Cardiac muscle cell (in vitro differentiated cells and primary cell): ENCODE data around the gene KLF9. TPM values are rescaled to one million over a fixed set of nuclear protein-coding genes. Genes with fewer than 3 reads are reported as not detected.

Experiments used
- DNase-seq, 2 donors: peaks; one replicate each; pipeline versions ENCODE4 v3.0.0 to v3.0.0-alpha.2; 2010 to 2017; ENCODE audit warnings: low read depth in 1 of 2, low spot score in 1 of 2
- H3K27ac ChIP-seq: fragments of 200-600 bp; sonication (generic); 2 replicates; pipeline ENCODE4 v1.5.1; 2016
- H3K27me3 ChIP-seq: fragments of 200-600 bp; sonication (generic); 2 replicates; pipeline ENCODE4 v1.6.0; 2016; ENCODE audit warnings: control low read depth
- H3K36me3 ChIP-seq: fragments of 200-600 bp; sonication (generic); 2 replicates; pipeline ENCODE4 v1.5.1; 2016; ENCODE audit warnings: control low read depth
- H3K4me1 ChIP-seq: fragments of 200-600 bp; sonication (generic); 2 replicates; pipeline ENCODE4 v1.8.1; 2017; ENCODE audit warnings: low read depth, mild to moderate bottlenecking, mixed run types
- H3K4me3 ChIP-seq: fragments of 200-600 bp; sonication (generic); 2 replicates; pipeline ENCODE4 v1.5.1; 2016; ENCODE audit warnings: mild to moderate bottlenecking
- H3K9me3 ChIP-seq: fragments of 200-600 bp; sonication (generic); 2 replicates; pipeline ENCODE4 v1.5.1; 2017; ENCODE audit warnings: low read depth, mild to moderate bottlenecking, control low read depth
- polyA plus RNA-seq: library from polyadenylated mRNA; unstranded; fragments of >200 nt; fragmentation: Nextera tagmentation; extraction: Ambion mirVana; gene quantifications from 2 replicates; pipeline ENCODE4 v1.2.1, GENCODE V29; 2016
- total RNA-seq: library from RNA; depleted of rRNA; stranded (reverse); fragments of >200 nt; gene quantifications from 2 replicates; pipeline ENCODE4 v1.2.3, GENCODE V29; 2016
- TF ChIP-seq, protein P1 (sequence below): IDR thresholded peaks from 2 replicates; pipeline ENCODE4 v1.5.1; 2012; ENCODE audit warnings: low read depth, mild to moderate bottlenecking, low read length

KLF9 gene
- total and polyA plus RNA-seq, 2 experiments from 2014 or later = 0.30 TPM; not detected in 1

DNA sequence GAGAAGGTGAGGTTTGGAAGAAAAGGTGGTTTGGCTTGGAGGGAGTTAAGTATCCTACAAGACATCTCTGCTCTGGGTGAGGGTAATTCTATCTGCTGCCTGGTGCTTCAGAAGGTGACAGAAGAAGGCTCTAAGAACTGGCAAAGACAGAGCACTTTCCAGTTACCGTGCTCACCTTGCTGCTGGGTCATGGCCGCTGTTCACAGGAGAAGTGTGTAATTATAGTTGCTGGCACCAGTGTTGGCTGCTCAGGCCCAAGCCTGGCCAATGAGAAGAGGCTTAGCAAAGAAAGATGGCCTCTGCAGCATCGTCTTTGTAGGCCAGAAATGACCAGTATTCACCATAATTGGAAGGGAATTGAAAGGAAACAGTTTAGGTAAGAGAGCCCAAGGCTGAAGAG is 37.9 kb upstream of the KLF9 start:
- Histone ChIP-seq H3K27me3 (no peaks in the 10 kb centered on the region), H3K4me1 (no peaks in the 10 kb centered on the region), H3K4me3 (no peak overlapping the region), H3K9me3 (no peaks in the 10 kb centered on the region), H3K27ac (no peak overlapping the region), H3K36me3 (no peaks in the 10 kb centered on the region)
- no peak for DNase-seq
- TF ChIP-seq, protein P1, sequence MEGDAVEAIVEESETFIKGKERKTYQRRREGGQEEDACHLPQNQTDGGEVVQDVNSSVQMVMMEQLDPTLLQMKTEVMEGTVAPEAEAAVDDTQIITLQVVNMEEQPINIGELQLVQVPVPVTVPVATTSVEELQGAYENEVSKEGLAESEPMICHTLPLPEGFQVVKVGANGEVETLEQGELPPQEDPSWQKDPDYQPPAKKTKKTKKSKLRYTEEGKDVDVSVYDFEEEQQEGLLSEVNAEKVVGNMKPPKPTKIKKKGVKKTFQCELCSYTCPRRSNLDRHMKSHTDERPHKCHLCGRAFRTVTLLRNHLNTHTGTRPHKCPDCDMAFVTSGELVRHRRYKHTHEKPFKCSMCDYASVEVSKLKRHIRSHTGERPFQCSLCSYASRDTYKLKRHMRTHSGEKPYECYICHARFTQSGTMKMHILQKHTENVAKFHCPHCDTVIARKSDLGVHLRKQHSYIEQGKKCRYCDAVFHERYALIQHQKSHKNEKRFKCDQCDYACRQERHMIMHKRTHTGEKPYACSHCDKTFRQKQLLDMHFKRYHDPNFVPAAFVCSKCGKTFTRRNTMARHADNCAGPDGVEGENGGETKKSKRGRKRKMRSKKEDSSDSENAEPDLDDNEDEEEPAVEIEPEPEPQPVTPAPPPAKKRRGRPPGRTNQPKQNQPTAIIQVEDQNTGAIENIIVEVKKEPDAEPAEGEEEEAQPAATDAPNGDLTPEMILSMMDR = no peak

- TF ChIP-seq, protein P1 = no peak
- H3K9me3 ChIP-seq = no peaks in the 10 kb centered on the region
These were observed 37.3 kb upstream of the KLF9 start for GRCh38 chr9:70451765-70452164.

DNA sequence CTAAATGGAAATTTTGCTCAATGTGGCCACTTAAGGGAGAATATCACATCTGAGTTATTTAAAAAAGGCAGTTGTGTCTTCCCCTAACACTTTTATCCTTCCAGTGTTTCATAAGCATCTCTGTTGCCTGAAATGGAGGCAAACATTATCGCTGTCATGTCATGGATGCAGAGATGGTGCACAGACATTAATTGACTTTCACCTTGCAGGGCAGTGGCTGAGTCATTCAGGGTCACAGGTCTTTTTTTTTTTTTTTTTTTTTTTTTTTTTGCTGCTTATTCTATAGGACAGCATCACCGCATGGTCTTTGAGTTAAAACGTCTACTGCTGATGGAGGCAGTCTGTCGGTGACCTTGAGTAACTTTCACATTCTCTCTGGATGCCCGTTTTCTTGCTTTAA is 36.3 kb upstream of the KLF9 start:
- no peaks in the 10 kb centered on the region for H3K9me3 ChIP-seq
- no peak overlapping the region for H3K27ac ChIP-seq
- TF ChIP-seq, protein P1 = no peak

More at GRCh38 chr9:70451765-70452164, 37.3 kb upstream of the KLF9 start:
- peak in 1 of 2 donors; percentile 34 for DNase-seq
- Histone ChIP-seq H3K27me3 (no peaks in the 10 kb centered on the region), H3K27ac (no peak overlapping the region), H3K4me3 (no peak overlapping the region), H3K4me1 (no peaks in the 10 kb centered on the region), H3K36me3 (no peaks in the 10 kb centered on the region)

GRCh38 chr9:70449461-70449860 is 35.0 kb upstream of the KLF9 start:
- no peaks in the 10 kb centered on the region for H3K27me3 ChIP-seq
- TF ChIP-seq, protein P1 = no peak
- H3K27ac ChIP-seq = no peak overlapping the region
- no peak overlapping the region for H3K4me3 ChIP-seq
- H3K9me3 ChIP-seq = no peaks in the 10 kb centered on the region
- no peaks in the 10 kb centered on the region for H3K36me3 ChIP-seq
- no peaks in the 10 kb centered on the region for H3K4me1 ChIP-seq
- DNase-seq = no peak

More for the DNA sequence above, 36.3 kb upstream of the KLF9 start:
- Histone ChIP-seq H3K4me3 (no peak overlapping the region), H3K36me3 (no peaks in the 10 kb centered on the region), H3K4me1 (no peaks in the 10 kb centered on the region), H3K27me3 (no peaks in the 10 kb centered on the region)
- DNase-seq = no peak

- Histone ChIP-seq H3K27me3 (no peaks in the 10 kb centered on the region), H3K4me3 (no peak overlapping the region), H3K27ac (no peak overlapping the region), H3K36me3 (no peaks in the 10 kb centered on the region), H3K9me3 (no peaks in the 10 kb centered on the region), H3K4me1 (no peaks in the 10 kb centered on the region)
- no peak for DNase-seq
- TF ChIP-seq, protein P1 = no peak
These were observed 34.5 kb upstream of the KLF9 start for GRCh38 chr9:70448919-70449318.

DNA sequence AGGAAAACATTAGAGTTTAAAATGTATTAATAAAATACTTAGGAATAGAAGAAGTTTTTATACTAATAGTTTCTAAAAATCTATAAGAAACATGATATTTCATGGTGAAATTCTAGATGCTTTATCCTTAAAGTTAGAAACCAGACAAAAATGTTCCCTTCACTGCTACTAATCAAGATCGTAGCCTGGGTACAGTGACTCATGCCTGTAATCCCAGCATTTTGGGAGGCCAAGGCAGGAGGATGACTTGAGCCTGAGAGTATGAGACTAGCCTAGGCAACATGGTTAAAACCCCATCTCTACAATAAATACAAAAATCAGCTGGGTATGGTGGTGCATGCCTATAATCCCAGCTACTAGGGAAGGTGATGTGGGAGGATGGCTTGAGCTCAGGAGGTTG is 30.4 kb upstream of the KLF9 start:
- Histone ChIP-seq H3K27me3 (no peaks in the 10 kb centered on the region), H3K27ac (no peak overlapping the region), H3K36me3 (no peaks in the 10 kb centered on the region), H3K4me3 (no peak overlapping the region), H3K4me1 (no peaks in the 10 kb centered on the region), H3K9me3 (no peaks in the 10 kb centered on the region)
- TF ChIP-seq, protein P1 = no peak
- DNase-seq = peak in 1 of 2 donors; percentile 45
